SU-DHL-6 (cell line): ENCODE results near the gene NDUFS2.

ENCODE experiments used
- EZH2phosphoT487 ChIP-seq: fragments of 200-600 bp; sonication (generic), shearing (Covaris generic); conservative IDR thresholded peaks from 2 replicates; pipeline ENCODE4 v1.6.1; 2018; ENCODE audit warnings: mild to moderate bottlenecking, antibody characterized with exemption, low read length, moderate library complexity, mixed read lengths
- TF ChIP-seq, protein P1 (sequence below): fragments of 200-600 bp; sonication (generic); IDR thresholded peaks from one replicate; pipeline ENCODE4 v1.5.1; 2017; ENCODE audit warnings: antibody characterized with exemption, mild to moderate bottlenecking, low read length, moderate library complexity; ENCODE audit not compliant: insufficient read depth, poor library complexity, severe bottlenecking

GRCh38 chr1:161258439-161259344 is 56.5 kb downstream of the NDUFS2 start, which contains the start of gene PCP4L1:
- TF ChIP-seq, protein P1, sequence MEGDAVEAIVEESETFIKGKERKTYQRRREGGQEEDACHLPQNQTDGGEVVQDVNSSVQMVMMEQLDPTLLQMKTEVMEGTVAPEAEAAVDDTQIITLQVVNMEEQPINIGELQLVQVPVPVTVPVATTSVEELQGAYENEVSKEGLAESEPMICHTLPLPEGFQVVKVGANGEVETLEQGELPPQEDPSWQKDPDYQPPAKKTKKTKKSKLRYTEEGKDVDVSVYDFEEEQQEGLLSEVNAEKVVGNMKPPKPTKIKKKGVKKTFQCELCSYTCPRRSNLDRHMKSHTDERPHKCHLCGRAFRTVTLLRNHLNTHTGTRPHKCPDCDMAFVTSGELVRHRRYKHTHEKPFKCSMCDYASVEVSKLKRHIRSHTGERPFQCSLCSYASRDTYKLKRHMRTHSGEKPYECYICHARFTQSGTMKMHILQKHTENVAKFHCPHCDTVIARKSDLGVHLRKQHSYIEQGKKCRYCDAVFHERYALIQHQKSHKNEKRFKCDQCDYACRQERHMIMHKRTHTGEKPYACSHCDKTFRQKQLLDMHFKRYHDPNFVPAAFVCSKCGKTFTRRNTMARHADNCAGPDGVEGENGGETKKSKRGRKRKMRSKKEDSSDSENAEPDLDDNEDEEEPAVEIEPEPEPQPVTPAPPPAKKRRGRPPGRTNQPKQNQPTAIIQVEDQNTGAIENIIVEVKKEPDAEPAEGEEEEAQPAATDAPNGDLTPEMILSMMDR: no peak
- no peak for TF ChIP-seq EZH2phosphoT487
